Mesothelial cell of epicardium (in vitro differentiated cells): ENCODE measurements around the gene PNKP. TPM values are rescaled to one million over a fixed set of nuclear protein-coding genes. Genes with fewer than 3 reads are reported as not detected.

ENCODE experiments used
- DNase-seq, 2 experiments: peaks; one replicate each; pipeline ENCODE4 v3.0.0; 2021; ENCODE audit warnings: low spot score in 2 of 2; ENCODE audit not compliant: unreplicated experiment in 2 of 2
- H3K27ac Mint-ChIP-seq: 2 replicates; pipeline ENCODE4 v1.8.0; 2021; ENCODE audit warnings: mixed read lengths
- H3K27me3 Mint-ChIP-seq: 2 replicates; pipeline ENCODE4 v1.8.0; 2021; ENCODE audit warnings: low read depth, mixed read lengths
- H3K36me3 Mint-ChIP-seq: 2 replicates; pipeline ENCODE4 v1.8.0; 2021; ENCODE audit warnings: mixed read lengths
- H3K4me1 Mint-ChIP-seq: 2 replicates; pipeline ENCODE4 v1.8.0; 2021; ENCODE audit warnings: mixed read lengths
- H3K4me3 Mint-ChIP-seq: 2 replicates; pipeline ENCODE4 v1.8.0; 2021; ENCODE audit warnings: mild to moderate bottlenecking, moderate library complexity, mixed read lengths
- H3K9me3 Mint-ChIP-seq: 2 replicates; pipeline ENCODE4 v1.8.0; 2021; ENCODE audit warnings: mixed read lengths
- CTCF ChIP-seq: fragments of 200-600 bp; sonication (generic); IDR thresholded peaks from one replicate; pipeline ENCODE4 v1.5.0; 2021; ENCODE audit warnings: antibody characterized with exemption; ENCODE audit not compliant: unreplicated experiment
- total RNA-seq: library from RNA; stranded (reverse); gene quantifications from 3 replicates; pipeline ENCODE4 v1.2.1, GENCODE V29; 2021

Gene PNKP
- total RNA-seq, 1 donor from 2014 or later: 103 TPM

- H3K36me3 Mint-ChIP-seq: peaks cover 27% of the 10 kb centered on the region
- peaks cover 6% of the 10 kb centered on the region for H3K4me1 Mint-ChIP-seq
- no peak for TF ChIP-seq CTCF
- no peak overlapping the region for H3K4me3 Mint-ChIP-seq
- no peaks in the 10 kb centered on the region for H3K9me3 Mint-ChIP-seq
- H3K27ac Mint-ChIP-seq: no peak overlapping the region
- no peak for DNase-seq
- H3K27me3 Mint-ChIP-seq: peaks cover 27% of the 10 kb centered on the region
Observed at GRCh38 chr19:49887665-49888509, 20.5 kb upstream of the PNKP start.

- no peak for TF ChIP-seq CTCF
- Mint-ChIP-seq H3K4me3 (no peak overlapping the region), H3K27me3 (peaks cover 20% of the 10 kb centered on the region), H3K4me1 (peaks cover 6% of the 10 kb centered on the region), H3K27ac (no peak overlapping the region), H3K36me3 (peaks cover 30% of the 10 kb centered on the region), H3K9me3 (no peaks in the 10 kb centered on the region)
- DNase-seq: no peak
Observed at GRCh38 chr19:49887037-49887664, 19.8 kb upstream of the PNKP start.

GRCh38 chr19:49884760-49885159, 17.4 kb upstream of the PNKP start:
- H3K27me3 Mint-ChIP-seq: peaks cover 2% of the 10 kb centered on the region
- DNase-seq: no peak
- H3K4me1 Mint-ChIP-seq: no peaks in the 10 kb centered on the region
- no peak overlapping the region for H3K27ac Mint-ChIP-seq
- peaks cover 44% of the 10 kb centered on the region for H3K36me3 Mint-ChIP-seq
- no peaks in the 10 kb centered on the region for H3K9me3 Mint-ChIP-seq
- no peak overlapping the region for H3K4me3 Mint-ChIP-seq
- TF ChIP-seq CTCF: no peak

- Mint-ChIP-seq H3K4me3 (no peak overlapping the region), H3K9me3 (no peaks in the 10 kb centered on the region), H3K27ac (no peak overlapping the region), H3K36me3 (peaks cover 46% of the 10 kb centered on the region), H3K27me3 (no peaks in the 10 kb centered on the region), H3K4me1 (peaks cover 2% of the 10 kb centered on the region)
- no peak for TF ChIP-seq CTCF
- no peak for DNase-seq
Observed at GRCh38 chr19:49884109-49884508, 16.7 kb upstream of the PNKP start.

- no peaks in the 10 kb centered on the region for H3K9me3 Mint-ChIP-seq
- no peak for DNase-seq
- H3K4me3 Mint-ChIP-seq: no peak overlapping the region
- H3K27ac Mint-ChIP-seq: no peak overlapping the region
- H3K27me3 Mint-ChIP-seq: no peaks in the 10 kb centered on the region
- TF ChIP-seq CTCF: no peak
- H3K36me3 Mint-ChIP-seq: peaks cover 43% of the 10 kb centered on the region
- peaks cover 12% of the 10 kb centered on the region for H3K4me1 Mint-ChIP-seq
Observed at GRCh38 chr19:49883094-49883493, 15.7 kb upstream of the PNKP start.
